ENCODE results near the gene CELSR1. TPM values are rescaled to one million over a fixed set of nuclear protein-coding genes. Genes with fewer than 3 reads are reported as not detected.

The CELSR1 gene
- total RNA-seq, 1 experiment from 2014 or later = 33.2 TPM

DNA sequence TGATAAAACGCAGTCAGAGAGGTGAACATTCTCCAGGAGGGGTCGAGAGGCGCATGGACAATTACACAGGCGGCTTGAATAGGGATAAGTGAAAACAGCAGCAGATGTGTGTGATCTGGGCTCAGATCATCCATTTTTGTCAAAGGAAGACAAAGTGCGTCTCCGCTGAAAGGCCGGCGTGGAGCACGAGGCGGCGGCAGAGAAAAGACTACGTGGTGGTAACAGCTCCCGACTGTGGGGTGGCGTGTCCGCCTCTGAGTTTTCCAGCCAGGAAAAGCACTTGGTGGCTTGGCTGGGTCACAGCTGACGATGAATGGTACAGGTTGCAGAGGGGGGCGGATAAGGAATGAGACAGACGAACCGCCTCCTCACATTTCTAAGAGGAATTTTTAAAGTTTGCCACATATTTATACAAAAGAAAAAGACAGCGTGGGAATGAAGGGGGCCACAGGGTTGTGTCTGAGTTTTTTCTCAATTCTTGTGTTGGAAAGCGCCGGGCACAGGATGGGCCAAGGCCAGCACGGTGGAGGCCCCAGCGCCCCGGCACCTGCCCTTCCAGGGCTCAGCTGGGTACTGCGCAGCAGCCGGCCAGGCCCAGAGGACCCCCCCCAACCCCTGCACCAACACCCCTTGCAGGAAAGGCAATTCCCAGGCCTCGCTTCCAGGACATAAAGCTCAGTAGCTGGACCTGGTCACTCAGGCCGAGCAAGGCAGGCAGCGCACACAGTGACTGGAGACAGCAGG is 121.5 kb downstream of the CELSR1 start:
- Mint-ChIP-seq H3K4me1 (ENCODE audit: low read depth, unreplicated experiment) (peaks cover 6% of the 10 kb centered on the region), H3K27ac (ENCODE audit: unreplicated experiment) (no peak overlapping the region), H3K27me3 (ENCODE audit: insufficient read depth, unreplicated experiment) (no peaks in the 10 kb centered on the region), H3K9me3 (ENCODE audit: unreplicated experiment) (no peaks in the 10 kb centered on the region), H3K4me3 (ENCODE audit: unreplicated experiment) (no peak overlapping the region), H3K36me3 (ENCODE audit: insufficient read depth, unreplicated experiment) (peaks cover under 1% of the 10 kb centered on the region)
- no peak for DNase-seq
- Histone ChIP-seq H3K4me1 (no peaks in the 10 kb centered on the region; the same call in 1 of the 2 replicates), H3K4me3 (ENCODE audit: low read depth, low read length) (no peak overlapping the region), H3K36me3 (ENCODE audit: control insufficient read depth, insufficient read depth, low read length) (no peaks in the 10 kb centered on the region; the same call in 1 of the 2 replicates), H3K9me3 (no peaks in the 10 kb centered on the region), H3K27me3 (replicated peaks; ENCODE audit: control insufficient read depth, insufficient read depth, low read length) (no peaks in the 10 kb centered on the region)
- no peak for TF ChIP-seq CTCF (IDR thresholded peaks at IDR 0.05; ENCODE audit: insufficient read depth in 1 of 2, low read depth in 1 of 2, low read length in 1 of 2, severe bottlenecking in 1 of 2, unreplicated experiment in 1 of 2)
- intact Hi-C loops (cut with micrococcal nuclease; ENCODE audit: unreplicated experiment) = no loop called here
- CTCF ChIA-PET = no interaction called here
- no TSS peak for BruUV-seq (replicated peaks)
- POLR2A ChIA-PET = no interaction called here

DNA sequence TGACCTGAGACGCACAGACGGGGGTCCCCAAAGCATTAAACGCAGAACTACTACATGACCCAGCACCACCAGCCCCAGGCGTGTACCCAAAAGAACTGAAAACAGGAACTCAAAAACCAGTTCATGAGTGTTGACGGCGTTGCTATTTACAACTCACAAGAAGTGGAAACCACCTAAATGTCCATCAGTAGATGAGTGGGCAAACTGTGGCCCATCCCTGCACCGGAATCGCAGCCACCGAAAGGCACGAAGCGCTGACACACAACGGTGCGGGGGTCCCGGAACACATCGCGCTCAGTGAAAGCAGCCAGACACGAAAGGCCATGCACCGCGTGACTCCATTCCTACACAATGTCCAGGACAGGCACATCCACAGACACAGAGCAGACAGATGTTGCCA is 122.7 kb downstream of the CELSR1 start:
- H3K27me3 ChIP-seq (replicated peaks; ENCODE audit: control insufficient read depth, insufficient read depth, low read length) = no peaks in the 10 kb centered on the region
- H3K4me3 Mint-ChIP-seq (ENCODE audit: unreplicated experiment) = no peak overlapping the region
- peaks cover 9% of the 10 kb centered on the region for H3K36me3 Mint-ChIP-seq (ENCODE audit: insufficient read depth, unreplicated experiment)
- ChIA-PET CTCF (no interaction called here), POLR2A (no interaction called here)
- no peaks in the 10 kb centered on the region for H3K9me3 Mint-ChIP-seq (ENCODE audit: unreplicated experiment)
- no peaks in the 10 kb centered on the region for H3K27me3 Mint-ChIP-seq (ENCODE audit: insufficient read depth, unreplicated experiment)
- H3K4me1 ChIP-seq = no peaks in the 10 kb centered on the region; the same call in 1 of the 2 replicates
- no peak overlapping the region for H3K4me3 ChIP-seq (ENCODE audit: low read depth, low read length)
- peaks cover 6% of the 10 kb centered on the region for H3K4me1 Mint-ChIP-seq (ENCODE audit: low read depth, unreplicated experiment)
- no peaks in the 10 kb centered on the region for H3K36me3 ChIP-seq (ENCODE audit: control insufficient read depth, insufficient read depth, low read length)
- H3K9me3 ChIP-seq = no peaks in the 10 kb centered on the region
- TF ChIP-seq CTCF (IDR thresholded peaks at IDR 0.05; ENCODE audit: insufficient read depth in 1 of 2, low read depth in 1 of 2, low read length in 1 of 2, severe bottlenecking in 1 of 2, unreplicated experiment in 1 of 2) = no peak
- BruUV-seq (replicated peaks) = no TSS peak
- DNase-seq = no peak
- no peak overlapping the region for H3K27ac Mint-ChIP-seq (ENCODE audit: unreplicated experiment)
- intact Hi-C loops (cut with micrococcal nuclease; ENCODE audit: unreplicated experiment) = no loop called here

- peaks cover 6% of the 10 kb centered on the region for H3K4me1 Mint-ChIP-seq (ENCODE audit: low read depth, unreplicated experiment)
- no peak for DNase-seq
- H3K4me3 Mint-ChIP-seq (ENCODE audit: unreplicated experiment) = no peak overlapping the region
- no TSS peak for BruUV-seq (replicated peaks)
- no peaks in the 10 kb centered on the region; the same call in 1 of the 2 replicates for H3K4me1 ChIP-seq
- H3K27ac Mint-ChIP-seq (ENCODE audit: unreplicated experiment) = no peak overlapping the region
- ChIA-PET CTCF (no interaction called here), POLR2A (interaction anchor here (0.5 kb wide), 1 partner anchor 10 kb away, joined by 4 read pairs; no protein-coding TSS in a partner anchor)
- H3K36me3 ChIP-seq (ENCODE audit: control insufficient read depth, insufficient read depth, low read length) = no peaks in the 10 kb centered on the region
- H3K36me3 Mint-ChIP-seq (ENCODE audit: insufficient read depth, unreplicated experiment) = peaks cover 9% of the 10 kb centered on the region
- H3K27me3 ChIP-seq (replicated peaks; ENCODE audit: control insufficient read depth, insufficient read depth, low read length) = no peaks in the 10 kb centered on the region
- no peak for TF ChIP-seq CTCF (IDR thresholded peaks at IDR 0.05; ENCODE audit: insufficient read depth in 1 of 2, low read depth in 1 of 2, low read length in 1 of 2, severe bottlenecking in 1 of 2, unreplicated experiment in 1 of 2)
- no peaks in the 10 kb centered on the region for H3K9me3 Mint-ChIP-seq (ENCODE audit: unreplicated experiment)
- H3K27me3 Mint-ChIP-seq (ENCODE audit: insufficient read depth, unreplicated experiment) = no peaks in the 10 kb centered on the region
- intact Hi-C loops (cut with micrococcal nuclease; ENCODE audit: unreplicated experiment) = no loop called here
- H3K9me3 ChIP-seq = no peaks in the 10 kb centered on the region
- H3K4me3 ChIP-seq (ENCODE audit: low read depth, low read length) = no peak overlapping the region
These were observed 123.6 kb downstream of the CELSR1 start for GRCh38 chr22:46413725-46414379.
